GM20000 (cell line): ENCODE measurements around the gene OR2G3.

Source experiments
- DNase-seq: peaks from one replicate; pipeline ENCODE4 v3.0.0; 2012; ENCODE audit warnings: low spot score
- TF ChIP-seq, protein P1 (sequence below): IDR thresholded peaks from 2 replicates; pipeline ENCODE4 v1.5.1; 2012; ENCODE audit warnings: mild to moderate bottlenecking, control low read depth; ENCODE audit errors: extremely low read depth, missing control alignments

Gene OR2G3

DNA sequence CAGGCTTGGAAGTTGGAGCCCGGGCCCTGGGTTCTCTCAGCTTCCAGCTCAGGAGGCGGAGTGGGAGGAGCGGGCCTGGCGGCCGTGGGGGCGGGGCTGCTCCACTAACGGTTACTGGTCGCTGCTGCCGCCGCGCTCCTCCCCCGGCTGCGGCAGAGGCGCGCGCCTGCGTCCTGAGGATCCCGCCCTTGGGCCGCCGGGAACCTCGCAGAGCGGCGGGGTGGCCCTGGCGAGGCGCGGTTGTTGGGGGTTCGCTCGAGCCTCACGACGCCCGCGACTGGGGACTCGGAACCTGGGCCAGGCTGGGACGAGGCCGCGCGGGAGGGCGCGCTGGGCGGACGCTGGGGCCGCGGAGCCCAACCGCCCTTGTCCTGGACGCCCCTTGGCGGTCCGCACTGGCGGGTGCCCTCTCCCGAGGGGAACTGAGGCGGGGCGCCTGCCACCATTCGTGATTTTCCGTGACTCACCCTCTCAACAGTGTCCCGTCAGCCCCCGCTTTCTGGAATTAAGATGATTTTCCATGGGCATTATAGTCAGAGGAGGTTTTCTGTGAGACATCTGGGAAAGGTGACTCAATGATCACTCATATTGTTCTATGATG lies 34.1 kb downstream of the OR2G3 start:
- TF ChIP-seq, protein P1, sequence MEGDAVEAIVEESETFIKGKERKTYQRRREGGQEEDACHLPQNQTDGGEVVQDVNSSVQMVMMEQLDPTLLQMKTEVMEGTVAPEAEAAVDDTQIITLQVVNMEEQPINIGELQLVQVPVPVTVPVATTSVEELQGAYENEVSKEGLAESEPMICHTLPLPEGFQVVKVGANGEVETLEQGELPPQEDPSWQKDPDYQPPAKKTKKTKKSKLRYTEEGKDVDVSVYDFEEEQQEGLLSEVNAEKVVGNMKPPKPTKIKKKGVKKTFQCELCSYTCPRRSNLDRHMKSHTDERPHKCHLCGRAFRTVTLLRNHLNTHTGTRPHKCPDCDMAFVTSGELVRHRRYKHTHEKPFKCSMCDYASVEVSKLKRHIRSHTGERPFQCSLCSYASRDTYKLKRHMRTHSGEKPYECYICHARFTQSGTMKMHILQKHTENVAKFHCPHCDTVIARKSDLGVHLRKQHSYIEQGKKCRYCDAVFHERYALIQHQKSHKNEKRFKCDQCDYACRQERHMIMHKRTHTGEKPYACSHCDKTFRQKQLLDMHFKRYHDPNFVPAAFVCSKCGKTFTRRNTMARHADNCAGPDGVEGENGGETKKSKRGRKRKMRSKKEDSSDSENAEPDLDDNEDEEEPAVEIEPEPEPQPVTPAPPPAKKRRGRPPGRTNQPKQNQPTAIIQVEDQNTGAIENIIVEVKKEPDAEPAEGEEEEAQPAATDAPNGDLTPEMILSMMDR = no peak
- DNase-seq = no peak

DNA sequence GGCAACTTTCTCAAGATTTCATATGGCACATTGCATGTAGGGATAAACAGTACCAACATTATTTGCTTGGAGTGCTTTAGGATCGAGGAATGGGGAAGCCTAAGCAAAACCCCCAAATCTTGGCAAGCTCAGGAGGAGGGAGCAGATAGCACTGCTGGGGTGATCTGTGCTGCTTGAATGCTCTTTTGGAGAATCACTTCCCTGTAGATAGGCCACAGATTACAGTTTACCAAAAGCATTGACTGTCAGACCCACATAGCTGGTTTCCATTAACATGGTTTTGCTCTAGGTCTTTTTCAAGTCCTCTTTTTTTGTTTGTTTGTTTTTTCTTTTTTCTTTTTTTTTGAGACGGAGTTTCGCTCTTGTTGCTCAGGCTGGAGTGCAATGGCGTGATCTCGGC lies 37.4 kb downstream of the OR2G3 start:
- no peak for DNase-seq
- TF ChIP-seq, protein P1 = no peak

DNA sequence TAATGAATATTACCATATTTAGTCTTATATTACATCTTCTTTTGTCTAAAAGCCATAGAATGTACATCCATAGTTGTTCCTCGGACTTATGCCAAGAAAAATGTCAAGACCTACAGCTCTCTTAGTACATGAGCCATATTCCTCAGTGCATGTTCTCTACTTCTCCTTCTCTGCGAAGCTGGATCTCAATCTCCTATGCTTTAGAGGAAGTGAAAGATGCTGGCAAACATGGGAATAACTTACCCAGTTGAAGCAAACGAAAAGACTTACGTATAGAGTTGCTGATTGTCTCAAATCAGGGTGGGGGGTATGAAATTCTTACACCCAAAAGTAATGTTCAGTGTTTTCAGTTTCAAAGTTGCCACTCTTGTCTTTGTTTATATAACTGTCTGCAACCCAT lies 41.5 kb downstream of the OR2G3 start:
- no peak for DNase-seq
- TF ChIP-seq, protein P1 = no peak

DNA sequence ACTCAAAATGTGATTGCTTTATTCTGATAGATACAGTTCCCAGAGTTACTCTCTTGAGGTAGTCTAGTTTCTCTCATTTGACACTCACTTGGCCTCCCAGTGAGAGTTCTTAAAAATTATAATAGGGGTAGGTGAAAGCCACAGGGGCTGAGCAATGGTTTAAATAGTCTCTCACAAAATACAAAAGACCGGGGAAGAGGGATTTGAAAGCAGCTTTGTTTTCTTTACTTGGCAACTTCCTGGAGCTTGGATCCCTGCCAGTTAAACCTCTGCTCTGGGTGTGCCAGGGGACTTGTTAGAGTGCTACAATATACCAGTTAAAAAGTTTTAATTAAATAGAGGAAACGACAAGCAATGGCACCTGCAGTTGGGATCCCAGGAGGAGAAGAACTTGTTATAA lies 42.5 kb downstream of the OR2G3 start:
- no peak for DNase-seq
- TF ChIP-seq, protein P1 = no peak

DNA sequence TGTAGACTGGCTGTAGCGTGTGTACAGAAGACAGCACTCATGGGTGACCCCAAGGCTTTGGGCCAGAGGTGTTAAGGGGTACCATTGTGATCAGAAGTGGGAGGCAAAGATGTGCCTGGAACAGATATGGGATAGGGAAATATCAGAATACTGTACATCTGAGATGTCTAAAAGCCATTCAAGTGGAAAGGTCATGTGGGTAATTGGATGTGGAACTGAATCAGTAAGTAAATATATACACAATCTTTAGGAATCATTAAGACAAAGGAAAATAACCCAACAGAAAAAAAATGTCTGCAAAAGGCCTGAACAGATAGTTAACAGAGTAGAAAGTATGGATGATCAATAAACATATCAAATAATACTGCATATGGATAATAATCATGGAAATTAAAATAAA lies 47.7 kb downstream of the OR2G3 start:
- no peak for DNase-seq
- TF ChIP-seq, protein P1 = no peak
